ENCODE results near the gene SLC47A2.
"Not testable (repeated sequence)": the region's sequence is repeated elsewhere in the genome, so short reads cannot be mapped to it uniquely, and the experiment has no call there.

Gene SLC47A2

GRCh38 chr17:19684909-19685580 is 31.3 kb downstream of the SLC47A2 start:
- H4K8ac ChIP-seq (ENCODE audit: low read length); H3K36me3 ChIP-seq (ENCODE audit: control insufficient read depth in 1 of 2, insufficient read depth in 2 of 2, low read depth in 1 of 2, low read length in 2 of 2); H3K79me1 ChIP-seq (replicated peaks; ENCODE audit: low read length, poor library complexity, severe bottlenecking); H4K91ac ChIP-seq (ENCODE audit: low read length); H2BK12ac ChIP-seq (ENCODE audit: low read length in 2 of 2); H3K4ac ChIP-seq (ENCODE audit: low read depth in 1 of 2, low read length in 2 of 2); H2AK5ac ChIP-seq (ENCODE audit: low read length, severe bottlenecking); H3K27me3 ChIP-seq (ENCODE audit: control insufficient read depth in 1 of 2, insufficient read depth in 1 of 2, low read length in 2 of 2); H3K18ac ChIP-seq (ENCODE audit: low read depth in 1 of 2, low read length in 2 of 2); H3K4me3 ChIP-seq (ENCODE audit: insufficient read depth in 1 of 2, low read depth in 1 of 2, low read length in 2 of 2); DNase-seq; H3K4me1 ChIP-seq (ENCODE audit: control insufficient read depth, insufficient read depth, low read depth, low read length); H3K9me3 ChIP-seq (ENCODE audit: control insufficient read depth, low read length); H3K9ac ChIP-seq (ENCODE audit: low read length); H2BK120ac ChIP-seq (ENCODE audit: low read depth, low read length); H3K27ac ChIP-seq (ENCODE audit: low read length, poor library complexity, severe bottlenecking); H3K23ac ChIP-seq (ENCODE audit: low read length in 2 of 2); H3K14ac ChIP-seq (ENCODE audit: low read length in 2 of 2); H3K4me2 ChIP-seq (ENCODE audit: low read length, poor library complexity, severe bottlenecking); H2BK15ac ChIP-seq (ENCODE audit: low read depth, poor library complexity, severe bottlenecking); H2AFZ ChIP-seq (ENCODE audit: low read depth, low read length); H2BK5ac ChIP-seq (ENCODE audit: low read depth, low read length, poor library complexity, severe bottlenecking): not testable (repeated sequence)
- WGBS: 95% methylated on average over 23 of the region's 32 CpGs

- Histone ChIP-seq H2BK15ac (ENCODE audit: low read depth, poor library complexity, severe bottlenecking) (no peak overlapping the region), H3K14ac (ENCODE audit: low read length in 2 of 2) (no peak overlapping the region), H2AFZ (ENCODE audit: low read depth, low read length) (no peak overlapping the region), H3K27ac (ENCODE audit: low read length, poor library complexity, severe bottlenecking) (no peak overlapping the region), H3K4me3 (ENCODE audit: insufficient read depth in 1 of 2, low read depth in 1 of 2, low read length in 2 of 2) (no peak overlapping the region), H3K4ac (ENCODE audit: low read depth in 1 of 2, low read length in 2 of 2) (no peak overlapping the region), H3K18ac (ENCODE audit: low read depth in 1 of 2, low read length in 2 of 2) (no peak overlapping the region), H3K4me1 (ENCODE audit: control insufficient read depth, insufficient read depth, low read depth, low read length) (peaks cover 7% of the 10 kb centered on the region), H2BK12ac (ENCODE audit: low read length in 2 of 2) (no peak overlapping the region), H3K9me3 (ENCODE audit: control insufficient read depth, low read length) (no peaks in the 10 kb centered on the region), H2BK5ac (ENCODE audit: low read depth, low read length, poor library complexity, severe bottlenecking) (no peak overlapping the region), H3K79me1 (replicated peaks; ENCODE audit: low read length, poor library complexity, severe bottlenecking) (no peaks in the 10 kb centered on the region), H3K36me3 (ENCODE audit: control insufficient read depth in 1 of 2, insufficient read depth in 2 of 2, low read depth in 1 of 2, low read length in 2 of 2) (peaks cover 5 to 14% of the 10 kb centered on the region in 2 experiments), H3K4me2 (ENCODE audit: low read length, poor library complexity, severe bottlenecking) (no peak overlapping the region), H2AK5ac (ENCODE audit: low read length, severe bottlenecking) (no peak overlapping the region), H4K91ac (ENCODE audit: low read length) (no peak overlapping the region), H3K23ac (ENCODE audit: low read length in 2 of 2) (no peak overlapping the region), H3K9ac (ENCODE audit: low read length) (no peak overlapping the region), H4K8ac (ENCODE audit: low read length) (no peak overlapping the region), H2BK120ac (ENCODE audit: low read depth, low read length) (no peak overlapping the region), H3K27me3 (ENCODE audit: control insufficient read depth in 1 of 2, insufficient read depth in 1 of 2, low read length in 2 of 2) (no peaks in the 10 kb centered on the region)
- 88% methylated on average over 1 of the region's 2 CpGs for WGBS
- DNase-seq: no peak
Observed at GRCh38 chr17:19683117-19683516, 33.3 kb downstream of the SLC47A2 start.

- no peak for DNase-seq
- peaks cover 7% of the 10 kb centered on the region for H3K4me1 ChIP-seq (ENCODE audit: control insufficient read depth, insufficient read depth, low read depth, low read length)
- H3K79me1 ChIP-seq (replicated peaks; ENCODE audit: low read length, poor library complexity, severe bottlenecking): no peaks in the 10 kb centered on the region
Observed at GRCh38 chr17:19678581-19679453, 37.6 kb downstream of the SLC47A2 start.

GRCh38 chr17:19677736-19678379 is 38.5 kb downstream of the SLC47A2 start:
- 98% methylated on average over 5 of the region's 5 CpGs for WGBS

More at GRCh38 chr17:19678581-19679453, 37.6 kb downstream of the SLC47A2 start:
- Histone ChIP-seq H3K4me3 (ENCODE audit: insufficient read depth in 1 of 2, low read depth in 1 of 2, low read length in 2 of 2) (no peak overlapping the region), H2AFZ (ENCODE audit: low read depth, low read length) (no peak overlapping the region), H4K91ac (ENCODE audit: low read length) (no peak overlapping the region), H3K23ac (ENCODE audit: low read length in 2 of 2) (peak overlapping the region in 1 of 2 experiments; percentile 53), H2BK15ac (ENCODE audit: low read depth, poor library complexity, severe bottlenecking) (no peak overlapping the region), H3K36me3 (ENCODE audit: control insufficient read depth in 1 of 2, insufficient read depth in 2 of 2, low read depth in 1 of 2, low read length in 2 of 2) (peaks cover 14 to 34% of the 10 kb centered on the region in 2 experiments), H3K4ac (ENCODE audit: low read depth in 1 of 2, low read length in 2 of 2) (no peak overlapping the region), H2BK5ac (ENCODE audit: low read depth, low read length, poor library complexity, severe bottlenecking) (no peak overlapping the region), H3K4me2 (ENCODE audit: low read length, poor library complexity, severe bottlenecking) (no peak overlapping the region), H2BK12ac (ENCODE audit: low read length in 2 of 2) (no peak overlapping the region), H3K14ac (ENCODE audit: low read length in 2 of 2) (no peak overlapping the region), H3K27ac (ENCODE audit: low read length, poor library complexity, severe bottlenecking) (no peak overlapping the region), H2AK5ac (ENCODE audit: low read length, severe bottlenecking) (no peak overlapping the region), H3K18ac (ENCODE audit: low read depth in 1 of 2, low read length in 2 of 2) (no peak overlapping the region), H3K9ac (ENCODE audit: low read length) (no peak overlapping the region), H2BK120ac (ENCODE audit: low read depth, low read length) (no peak overlapping the region), H3K27me3 (ENCODE audit: control insufficient read depth in 1 of 2, insufficient read depth in 1 of 2, low read length in 2 of 2) (no peaks in the 10 kb centered on the region), H3K9me3 (ENCODE audit: control insufficient read depth, low read length) (no peaks in the 10 kb centered on the region), H4K8ac (ENCODE audit: low read length) (no peak overlapping the region)
- WGBS: 95% methylated on average over 18 of the region's 18 CpGs

More at GRCh38 chr17:19677736-19678379, 38.5 kb downstream of the SLC47A2 start:
- Histone ChIP-seq H2AFZ (ENCODE audit: low read depth, low read length) (no peak overlapping the region), H2BK120ac (ENCODE audit: low read depth, low read length) (no peak overlapping the region), H3K18ac (ENCODE audit: low read depth in 1 of 2, low read length in 2 of 2) (no peak overlapping the region), H3K4me2 (ENCODE audit: low read length, poor library complexity, severe bottlenecking) (no peak overlapping the region), H3K27me3 (ENCODE audit: control insufficient read depth in 1 of 2, insufficient read depth in 1 of 2, low read length in 2 of 2) (no peaks in the 10 kb centered on the region), H4K91ac (ENCODE audit: low read length) (no peak overlapping the region), H3K23ac (ENCODE audit: low read length in 2 of 2) (no peak overlapping the region), H2AK5ac (ENCODE audit: low read length, severe bottlenecking) (no peak overlapping the region), H3K79me1 (replicated peaks; ENCODE audit: low read length, poor library complexity, severe bottlenecking) (no peaks in the 10 kb centered on the region), H3K14ac (ENCODE audit: low read length in 2 of 2) (no peak overlapping the region), H3K4ac (ENCODE audit: low read depth in 1 of 2, low read length in 2 of 2) (no peak overlapping the region), H3K9me3 (ENCODE audit: control insufficient read depth, low read length) (no peaks in the 10 kb centered on the region), H3K4me1 (ENCODE audit: control insufficient read depth, insufficient read depth, low read depth, low read length) (peaks cover 7% of the 10 kb centered on the region), H3K36me3 (ENCODE audit: control insufficient read depth in 1 of 2, insufficient read depth in 2 of 2, low read depth in 1 of 2, low read length in 2 of 2) (peaks cover 14 to 34% of the 10 kb centered on the region in 2 experiments), H3K9ac (ENCODE audit: low read length) (no peak overlapping the region), H3K4me3 (ENCODE audit: insufficient read depth in 1 of 2, low read depth in 1 of 2, low read length in 2 of 2) (no peak overlapping the region), H3K27ac (ENCODE audit: low read length, poor library complexity, severe bottlenecking) (no peak overlapping the region), H4K8ac (ENCODE audit: low read length) (no peak overlapping the region), H2BK15ac (ENCODE audit: low read depth, poor library complexity, severe bottlenecking) (no peak overlapping the region), H2BK5ac (ENCODE audit: low read depth, low read length, poor library complexity, severe bottlenecking) (no peak overlapping the region), H2BK12ac (ENCODE audit: low read length in 2 of 2) (no peak overlapping the region)
- DNase-seq: no peak

Data from mesenchymal stem cell (in vitro differentiated cells and primary cell).